Activated CD4-positive, alpha-beta T cell treated with anti-CD3 and anti-CD28 coated beads, Interleukin-2, amount 10 ng/mL, durations not matched to agents 24 days and 14 days (primary cell): ENCODE results near the gene TCF3. TPM values are rescaled to one million over a fixed set of nuclear protein-coding genes. Genes with fewer than 3 reads are reported as not detected.
"Not testable (repeated sequence)": the region's sequence is repeated elsewhere in the genome, so short reads cannot be mapped to it uniquely, and the experiment has no call there.

Experiments
- DNase-seq: peaks from one replicate; pipeline ENCODE4 v3.0.0; 2022
- H3K27ac Mint-ChIP-seq: one replicate; pipeline ENCODE4 v1.8.0; 2022; ENCODE audit warnings: mild to moderate bottlenecking, mixed read lengths
- H3K27me3 Mint-ChIP-seq: one replicate; pipeline ENCODE4 v1.8.0; 2022; ENCODE audit warnings: mixed read lengths
- H3K36me3 Mint-ChIP-seq: one replicate; pipeline ENCODE4 v1.8.0; 2022; ENCODE audit warnings: low read depth, mild to moderate bottlenecking, mixed read lengths
- H3K4me1 Mint-ChIP-seq: one replicate; pipeline ENCODE4 v1.8.0; 2021; ENCODE audit warnings: mixed read lengths
- H3K4me3 Mint-ChIP-seq: one replicate; pipeline ENCODE4 v1.8.0; 2022; ENCODE audit warnings: mild to moderate bottlenecking, moderate library complexity, mixed read lengths
- H3K9me3 Mint-ChIP-seq: one replicate; pipeline ENCODE4 v1.8.0; 2021; ENCODE audit warnings: mixed read lengths
- intact Hi-C: fragments of 100-400 bp; cut with micrococcal nuclease; formaldehyde crosslinking; loops from one replicate; pipeline ENCODE4 v1.15.1; 2023
- total RNA-seq: library from RNA; stranded (reverse); gene quantifications from 2 replicates; pipeline ENCODE4 v1.2.3, GENCODE V29; 2022

TCF3 gene
- total RNA-seq, 1 donor from 2014 or later, result 154 TPM

DNA sequence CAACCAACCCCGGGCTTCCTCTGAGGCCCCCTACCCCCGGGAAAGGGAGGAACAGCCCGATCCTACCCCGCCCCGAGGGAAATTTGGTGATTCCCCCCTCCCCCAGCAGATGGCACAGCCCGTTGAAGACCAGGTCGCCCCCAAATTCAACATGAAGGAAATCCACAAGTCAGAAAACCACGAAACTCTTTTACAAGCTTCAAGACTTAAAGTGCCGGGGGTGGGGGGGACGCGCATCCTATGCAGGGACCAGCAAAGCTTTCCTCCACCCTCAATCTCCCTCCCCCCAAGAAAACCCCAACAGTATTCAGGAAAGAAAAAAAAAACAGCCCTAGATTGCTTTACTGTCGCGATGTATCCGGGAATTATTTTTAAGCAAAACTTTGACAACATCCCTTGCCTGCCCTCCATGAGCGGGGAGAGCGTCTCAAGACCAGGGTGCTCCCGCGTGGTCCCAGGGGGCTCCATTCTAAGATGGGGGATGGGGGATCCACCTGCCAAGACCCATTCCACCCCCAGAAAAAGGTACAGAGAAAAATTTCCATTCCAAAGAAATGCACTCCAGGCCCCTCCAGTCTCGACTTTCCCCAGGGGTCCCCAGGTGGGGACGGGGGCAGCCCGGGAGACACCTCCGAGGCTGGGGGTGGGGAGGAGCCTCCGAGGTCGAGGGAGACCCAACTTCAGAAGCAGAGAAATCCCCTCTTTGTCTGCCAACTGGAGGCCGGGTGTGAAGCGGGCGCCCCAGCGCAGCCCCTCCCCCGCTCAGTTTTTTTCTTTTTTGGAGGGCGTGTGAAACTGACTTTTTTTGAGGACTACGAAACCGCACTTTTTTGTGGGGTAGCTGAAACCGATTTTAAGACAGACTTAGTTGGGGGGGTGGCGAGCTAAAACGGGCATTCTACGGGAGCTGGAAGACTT is 1.5 kb downstream of the TCF3 start:
- Mint-ChIP-seq H3K9me3 (no peaks in the 10 kb centered on the region), H3K4me1 (peaks cover 17% of the 10 kb centered on the region), H3K27ac (peak overlapping the region; percentile 93), H3K27me3 (no peaks in the 10 kb centered on the region), H3K36me3 (peaks cover 17% of the 10 kb centered on the region), H3K4me3 (peak overlapping the region; percentile 94)
- DNase-seq, result peak; percentile 87
- intact Hi-C loops, result loop anchor here (1.0 to 5.0 kb wide), 3 partner anchors 46 to 161 kb away; partner anchors contain the start of genes ATP8B3, MBD3 and UQCR11

DNA sequence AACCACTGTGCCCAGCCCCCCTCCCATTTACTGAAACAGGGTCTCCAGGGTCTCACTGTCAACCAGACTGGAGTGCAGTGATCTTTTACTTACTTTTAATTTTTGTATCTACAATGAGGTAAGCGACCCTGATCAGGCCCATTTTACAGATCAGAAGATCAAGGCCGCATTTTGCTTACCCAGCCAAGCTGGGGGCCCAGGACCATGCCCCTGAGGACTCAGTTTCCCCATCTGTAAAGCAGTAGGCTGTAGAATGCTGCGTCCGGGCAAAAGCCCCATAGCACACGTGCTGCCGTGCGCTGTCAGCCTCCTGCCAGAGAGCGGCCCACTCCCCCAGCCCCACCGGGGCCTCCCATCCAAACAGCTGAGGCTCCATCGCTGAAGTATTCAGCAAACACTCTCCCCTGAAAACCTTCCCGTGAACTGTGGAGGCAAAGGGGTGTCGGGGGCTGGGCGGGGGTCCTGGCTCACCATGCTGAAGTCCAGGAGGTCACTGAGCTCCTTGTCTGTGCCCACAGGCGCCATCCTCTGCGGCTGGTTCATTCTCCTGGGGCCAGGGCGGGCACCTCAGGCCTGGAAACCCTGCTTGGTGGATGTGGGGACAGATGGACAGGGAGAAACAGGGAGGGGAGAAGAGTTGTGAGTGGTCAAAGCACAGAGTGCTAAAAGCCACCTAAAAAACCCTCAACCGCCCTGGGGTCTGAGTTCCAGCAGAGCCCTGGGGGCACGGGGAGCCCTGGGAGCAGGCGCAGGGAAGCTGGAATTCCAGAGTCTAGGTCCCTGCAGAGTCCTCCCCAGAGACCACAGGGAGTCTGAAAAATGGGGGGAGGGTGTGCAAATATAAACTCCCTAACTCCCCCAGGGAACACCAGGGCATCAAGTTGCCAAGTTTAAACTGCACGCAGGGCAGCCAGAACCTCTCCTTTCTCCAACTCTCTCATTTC is 2.4 kb downstream of the TCF3 start:
- Mint-ChIP-seq H3K36me3 (peaks cover 24% of the 10 kb centered on the region), H3K4me1 (peaks cover 17% of the 10 kb centered on the region), H3K27me3 (no peaks in the 10 kb centered on the region), H3K4me3 (peak overlapping the region; percentile 94), H3K9me3 (no peaks in the 10 kb centered on the region), H3K27ac (peak overlapping the region; percentile 93)
- DNase-seq, result no peak
- intact Hi-C loops, result loop anchor here (5.0 kb wide), 2 partner anchors 58 to 162 kb away; partner anchors contain the start of genes ATP8B3 and MBD3

DNA sequence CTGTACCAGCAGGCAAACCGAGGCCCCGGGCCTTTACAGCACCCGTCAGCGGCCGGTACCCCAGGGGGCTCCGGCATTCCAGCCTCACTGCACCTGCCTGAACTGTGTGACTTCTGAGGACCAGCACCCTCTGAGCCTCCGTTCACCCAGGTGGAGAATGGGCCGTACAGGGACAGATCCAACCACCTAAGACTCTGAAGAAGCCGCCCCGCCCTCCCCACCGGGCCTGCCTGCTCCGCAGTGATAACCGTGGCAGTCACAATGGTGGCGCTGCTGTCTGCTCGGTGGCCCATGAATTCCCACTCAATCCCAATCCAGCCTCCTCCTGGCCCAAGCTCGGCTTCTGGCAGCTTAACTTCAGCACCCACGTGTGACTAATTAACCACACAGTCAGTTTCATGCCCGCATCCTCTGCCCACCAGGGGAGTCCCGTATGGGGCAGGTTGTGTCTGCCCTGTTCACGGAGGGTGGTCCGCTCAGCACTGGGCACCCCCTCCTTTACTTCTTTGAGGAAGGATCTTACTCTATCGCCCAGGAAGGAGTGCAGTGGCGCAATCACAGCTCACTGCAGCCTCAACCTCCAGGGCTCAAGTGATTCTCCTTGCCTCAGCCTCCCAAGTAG is 3.4 kb downstream of the TCF3 start:
- Mint-ChIP-seq H3K36me3 (peaks cover 24% of the 10 kb centered on the region), H3K4me1 (peaks cover 17% of the 10 kb centered on the region), H3K27me3 (no peaks in the 10 kb centered on the region), H3K9me3 (no peaks in the 10 kb centered on the region), H3K4me3 (peak overlapping the region; percentile 7), H3K27ac (peak overlapping the region; percentile 37)
- intact Hi-C loops, result no loop called here
- DNase-seq, result no peak

DNA sequence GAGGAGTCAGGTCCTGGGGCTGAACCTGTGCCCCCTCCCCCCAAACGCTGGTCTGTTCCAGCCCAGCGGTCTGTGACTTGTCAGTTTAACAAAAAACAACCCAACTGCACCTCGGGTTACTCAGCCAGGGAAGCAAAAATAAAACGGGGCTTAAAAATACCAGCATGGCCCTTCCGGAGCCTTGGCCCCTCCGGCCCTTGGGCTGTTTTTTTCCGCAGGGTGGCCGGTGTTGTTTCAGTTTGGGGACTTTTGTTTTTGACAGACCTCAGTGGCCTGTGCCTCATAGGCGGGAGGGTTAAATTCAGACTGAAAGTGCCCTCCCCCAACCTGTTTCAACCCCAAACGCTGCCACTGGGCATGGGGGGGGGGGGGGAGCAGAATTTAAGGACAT is 4.0 kb downstream of the TCF3 start:
- Mint-ChIP-seq H3K27ac (no peak overlapping the region), H3K4me3 (no peak overlapping the region), H3K27me3 (no peaks in the 10 kb centered on the region), H3K4me1 (peaks cover 17% of the 10 kb centered on the region), H3K36me3 (peaks cover 24% of the 10 kb centered on the region), H3K9me3 (no peaks in the 10 kb centered on the region)
- no peak for DNase-seq
- intact Hi-C loops, result no loop called here

DNA sequence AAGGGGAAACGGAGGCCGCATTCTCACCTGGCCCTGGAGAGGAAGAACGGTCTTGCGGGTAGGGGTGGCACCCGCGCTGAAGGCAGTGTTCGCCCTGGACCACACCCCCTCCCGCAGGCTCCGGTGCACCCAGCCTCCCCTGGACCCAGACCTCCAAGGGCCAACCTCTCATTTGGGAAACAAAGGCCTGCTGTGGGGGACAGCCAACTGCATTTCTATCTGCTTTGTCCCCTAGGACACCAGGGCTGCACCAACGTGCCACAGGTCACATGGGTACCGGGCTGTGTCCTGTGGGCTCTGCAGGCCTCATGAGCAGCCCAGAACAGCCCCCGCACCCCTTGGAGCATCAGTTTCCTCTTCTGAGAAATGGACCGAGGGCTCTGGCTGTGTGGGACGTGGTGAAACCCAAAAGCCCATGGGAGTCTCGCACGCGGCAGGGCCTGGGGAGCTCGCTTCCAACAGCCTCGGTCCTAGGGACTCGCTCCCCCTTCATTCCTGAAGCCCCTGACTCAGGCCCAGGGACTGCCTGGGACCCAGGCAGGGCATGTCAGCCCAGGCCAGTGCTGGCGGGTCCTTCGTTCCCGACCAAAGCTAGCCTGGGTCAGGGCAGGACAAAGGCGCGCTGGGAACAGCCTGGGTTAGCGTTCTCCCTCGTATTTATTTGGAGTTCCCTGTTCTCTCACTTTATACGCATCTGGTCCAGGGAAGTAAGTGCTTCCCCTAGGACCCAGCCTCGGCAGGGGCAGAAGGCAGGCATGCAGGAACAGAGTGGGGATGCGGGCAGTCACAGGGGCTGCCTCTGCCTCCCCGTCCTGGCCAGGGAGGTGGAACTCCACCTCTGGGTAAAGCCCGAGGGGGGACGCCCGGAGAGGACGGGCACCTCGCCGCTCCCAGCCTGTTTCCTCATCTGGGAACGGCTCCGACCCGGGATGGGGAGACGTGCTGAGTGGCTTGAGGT is 4.6 kb downstream of the TCF3 start:
- Mint-ChIP-seq H3K27me3 (no peaks in the 10 kb centered on the region), H3K36me3 (peaks cover 26% of the 10 kb centered on the region), H3K9me3 (no peaks in the 10 kb centered on the region), H3K27ac (no peak overlapping the region), H3K4me3 (no peak overlapping the region), H3K4me1 (peaks cover 15% of the 10 kb centered on the region)
- intact Hi-C loops, result no loop called here
- DNase-seq, result no peak

DNA sequence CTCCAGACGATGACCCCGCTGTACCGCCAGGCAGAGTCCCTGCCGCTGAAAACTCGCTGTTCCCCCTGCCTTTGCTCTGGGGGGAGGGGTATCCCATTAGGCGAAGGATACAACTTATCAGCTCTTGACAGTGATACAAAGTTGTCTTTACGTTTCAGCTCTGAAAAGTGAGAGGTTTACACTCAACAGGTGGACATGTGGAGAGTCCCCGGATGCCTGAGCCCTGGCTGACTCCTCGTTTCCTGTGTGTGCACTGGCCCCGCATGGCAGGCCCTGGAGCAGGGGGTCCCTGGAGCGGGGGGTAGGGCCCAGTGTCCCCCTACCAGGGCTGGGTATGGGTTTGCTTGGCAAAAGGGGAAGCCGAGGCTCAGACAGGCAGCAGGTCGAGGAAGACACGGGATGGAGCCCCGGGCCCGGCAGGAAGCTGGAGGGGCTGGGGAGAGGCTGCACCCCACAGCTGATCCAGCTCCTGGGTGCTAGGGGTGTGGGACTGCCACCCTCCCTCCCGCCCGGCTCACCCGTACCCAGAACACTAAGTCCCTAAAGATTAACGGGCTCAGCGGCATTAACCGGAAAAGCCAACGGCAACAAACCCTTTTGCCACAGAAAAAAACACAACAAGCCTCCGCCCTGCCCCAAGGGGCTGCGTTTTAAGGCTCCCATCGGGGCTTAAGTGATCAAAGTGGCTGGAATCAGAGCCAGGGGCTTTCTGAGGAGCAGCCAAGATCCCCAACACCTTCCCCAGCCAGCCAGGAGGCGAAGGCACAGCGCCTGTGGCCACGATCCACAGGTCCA is 5.6 kb downstream of the TCF3 start:
- Mint-ChIP-seq H3K27ac (no peak overlapping the region), H3K9me3 (no peaks in the 10 kb centered on the region), H3K4me3 (no peak overlapping the region), H3K27me3 (no peaks in the 10 kb centered on the region), H3K4me1 (peaks cover 15% of the 10 kb centered on the region), H3K36me3 (peaks cover 29% of the 10 kb centered on the region)
- DNase-seq, result no peak
- intact Hi-C loops, result no loop called here

DNA sequence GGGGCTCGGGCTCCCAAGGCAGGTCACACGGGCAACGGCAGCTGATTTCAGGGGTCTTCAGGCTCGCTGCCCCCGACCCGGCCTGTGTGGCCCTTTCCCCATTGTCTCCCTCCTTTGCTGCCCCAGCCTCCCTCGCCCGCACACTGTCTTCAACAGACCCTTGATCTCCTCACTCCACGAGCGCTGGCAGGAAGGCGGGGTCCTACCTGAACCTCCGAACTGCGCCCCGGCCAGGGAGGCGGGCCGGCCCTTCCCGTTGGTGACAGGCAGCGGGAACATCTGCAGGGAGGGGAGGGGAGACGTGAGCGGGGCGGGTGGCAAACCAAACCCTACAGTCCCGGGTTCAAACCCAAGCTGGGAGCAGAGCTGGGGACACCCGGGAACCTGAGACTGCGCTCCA is 6.3 kb downstream of the TCF3 start:
- no peak overlapping the region for H3K27ac Mint-ChIP-seq
- no peak for DNase-seq
- peaks cover 12% of the 10 kb centered on the region for H3K4me1 Mint-ChIP-seq
- no peak overlapping the region for H3K4me3 Mint-ChIP-seq
- H3K36me3 Mint-ChIP-seq, result peaks cover 28% of the 10 kb centered on the region
- H3K9me3 Mint-ChIP-seq, result no peaks in the 10 kb centered on the region
- intact Hi-C loops, result no loop called here
- no peaks in the 10 kb centered on the region for H3K27me3 Mint-ChIP-seq

DNA sequence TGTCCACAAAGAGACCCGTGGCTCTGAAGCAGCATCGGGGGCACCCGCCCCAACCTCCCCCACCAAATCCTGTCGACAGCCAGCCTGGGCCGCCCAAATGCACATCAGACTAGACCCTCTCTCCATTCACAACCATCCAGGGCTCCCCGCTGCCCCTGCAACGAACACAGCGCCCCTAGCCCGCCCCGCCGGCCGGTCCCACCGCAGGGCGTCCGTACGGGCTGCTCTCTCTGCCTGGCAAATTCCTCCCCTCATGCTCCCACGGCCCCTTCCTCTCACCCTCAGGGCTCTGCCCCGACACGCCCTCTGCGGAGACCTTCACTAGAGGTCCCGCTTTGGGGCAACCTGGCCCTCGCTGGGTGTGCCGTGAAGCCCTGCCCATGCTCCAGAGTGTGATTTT is 7.1 kb downstream of the TCF3 start:
- H3K4me3 Mint-ChIP-seq, result no peak overlapping the region
- peaks cover 24% of the 10 kb centered on the region for H3K36me3 Mint-ChIP-seq
- no peak overlapping the region for H3K27ac Mint-ChIP-seq
- H3K27me3 Mint-ChIP-seq, result no peaks in the 10 kb centered on the region
- H3K4me1 Mint-ChIP-seq, result peaks cover 6% of the 10 kb centered on the region
- H3K9me3 Mint-ChIP-seq, result no peaks in the 10 kb centered on the region
- intact Hi-C loops, result no loop called here
- DNase-seq, result no peak

DNA sequence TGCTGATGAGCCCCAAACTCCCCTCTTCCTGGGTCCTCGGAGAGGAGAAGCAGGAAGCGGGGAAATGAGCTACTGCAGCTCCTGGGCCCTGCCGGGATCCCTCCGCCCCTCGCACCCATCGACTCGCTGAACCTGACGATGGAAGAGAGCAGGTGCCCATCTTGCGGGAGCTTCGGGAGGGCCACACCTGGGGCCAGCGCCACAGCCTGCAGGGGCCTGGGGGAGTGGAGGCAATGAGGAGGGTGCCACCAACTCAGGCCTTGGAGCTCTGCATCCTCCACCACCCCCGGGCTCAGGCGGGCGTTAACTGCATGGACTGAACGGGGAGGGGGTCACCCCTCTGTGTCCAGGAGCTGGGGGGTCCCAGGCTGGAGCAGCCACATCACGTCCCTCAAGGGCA is 8.3 kb downstream of the TCF3 start:
- intact Hi-C loops, result no loop called here
- Mint-ChIP-seq H3K27ac (no peak overlapping the region), H3K4me1 (peaks cover 3% of the 10 kb centered on the region), H3K27me3 (no peaks in the 10 kb centered on the region), H3K4me3 (no peak overlapping the region), H3K36me3 (peaks cover 23% of the 10 kb centered on the region), H3K9me3 (no peaks in the 10 kb centered on the region)
- no peak for DNase-seq

DNA sequence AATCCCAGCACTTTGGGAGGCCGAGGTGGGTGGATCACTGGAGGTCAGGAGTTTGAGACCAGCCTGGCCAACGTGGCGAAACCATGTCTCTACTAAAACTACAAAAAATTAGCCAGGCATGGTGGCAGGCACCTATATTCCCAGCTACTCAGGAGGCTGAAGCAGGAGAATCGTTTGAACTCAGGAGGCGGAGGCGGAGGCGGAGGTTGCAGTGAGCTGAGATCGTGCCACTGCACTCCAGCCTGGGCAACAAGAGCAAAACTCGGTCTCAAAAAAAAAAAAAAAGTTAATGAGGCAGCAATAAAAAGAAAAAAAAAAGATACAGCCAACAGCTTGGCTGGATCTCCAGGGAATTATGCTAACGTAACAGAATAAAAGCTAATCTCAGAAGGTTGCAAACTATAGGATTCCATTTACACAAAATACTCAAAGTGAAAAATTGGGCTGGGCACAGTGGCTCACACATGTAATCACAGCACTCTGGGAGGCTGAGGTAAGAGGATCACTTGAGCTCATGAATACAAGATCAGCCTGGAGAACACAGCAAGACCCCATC is 11.4 kb downstream of the TCF3 start:
- H3K36me3 Mint-ChIP-seq, result peaks cover 32% of the 10 kb centered on the region
- H3K27me3 Mint-ChIP-seq, H3K9me3 Mint-ChIP-seq, H3K27ac Mint-ChIP-seq, H3K4me3 Mint-ChIP-seq, H3K4me1 Mint-ChIP-seq, DNase-seq, intact Hi-C loops: not testable (repeated sequence)

DNA sequence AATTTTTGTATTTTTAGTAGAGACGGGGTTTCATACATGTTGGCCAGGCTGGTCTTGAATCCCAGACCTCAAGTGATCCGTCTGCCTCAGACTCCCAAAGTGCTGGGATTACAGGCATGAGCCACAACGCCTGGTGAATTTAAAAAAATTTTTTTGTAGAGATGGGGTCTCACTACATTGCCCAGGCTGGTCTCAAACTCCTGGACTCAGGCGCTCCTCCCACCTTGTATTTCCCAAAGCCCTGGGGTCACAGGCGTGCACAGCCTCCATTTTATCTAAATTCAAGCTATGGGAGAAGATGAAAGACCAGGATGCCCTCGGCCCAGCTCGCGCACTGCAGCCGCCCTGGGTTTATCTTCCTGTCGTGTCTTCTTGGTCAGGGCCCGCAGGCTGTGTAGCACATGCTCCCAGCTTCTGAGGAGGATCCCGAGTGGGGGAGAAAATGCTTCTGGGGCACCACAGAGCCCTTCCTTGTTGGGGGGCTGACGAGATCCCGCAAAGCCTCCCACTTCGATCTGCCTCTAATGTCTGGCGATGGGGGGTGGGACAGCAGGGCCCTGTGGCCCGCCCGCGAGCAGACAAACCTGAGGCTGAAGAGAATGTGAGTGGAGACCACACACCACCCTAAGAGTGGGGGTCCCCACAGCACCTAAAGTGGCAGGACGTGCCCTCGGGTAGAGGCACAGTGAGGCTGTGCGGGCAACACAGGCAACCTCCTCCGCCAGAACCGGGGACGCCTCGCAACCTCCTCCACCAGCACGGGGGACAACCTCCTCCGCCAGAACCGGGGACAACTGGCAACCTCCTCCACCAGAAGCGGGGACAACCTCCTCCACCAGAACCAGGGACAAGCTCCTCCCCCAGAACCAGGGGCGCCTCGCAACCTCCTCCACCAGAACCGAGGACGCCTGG is 15.8 kb downstream of the TCF3 start:
- intact Hi-C loops, result no loop called here
- DNase-seq, result no peak
- Mint-ChIP-seq H3K9me3 (no peaks in the 10 kb centered on the region), H3K4me3 (no peak overlapping the region), H3K27ac (no peak overlapping the region), H3K36me3 (peaks cover 32% of the 10 kb centered on the region), H3K27me3 (no peaks in the 10 kb centered on the region), H3K4me1 (no peaks in the 10 kb centered on the region)
